C4-2B (cell line): Measurements from ENCODE around the gene SULT2B1.

ENCODE experiments used
- CTCF ChIP-seq: fragments of 450-650 bp; conservative IDR thresholded peaks from 2 replicates; pipeline ENCODE4 v1.5.1; 2017; ENCODE audit warnings: mild to moderate bottlenecking
- ZFX ChIP-seq: fragments of 450-650 bp; IDR thresholded peaks from 2 replicates; pipeline ENCODE4 v1.6.1; 2017

GRCh38 chr19:48629297-48629598 lies 77.3 kb downstream of the SULT2B1 start:
- TF ChIP-seq CTCF (no peak), ZFX (no peak)
